HG03159 (cell line): ENCODE measurements around the gene AFAP1.

Source experiments
- ATAC-seq: cut with Tn5 transposase; IDR thresholded peaks from one replicate; pipeline ENCODE4 v1.9.1; 2021; ENCODE audit warnings: mild to moderate bottlenecking, moderate library complexity; ENCODE audit not compliant: unreplicated experiment

The AFAP1 gene

DNA sequence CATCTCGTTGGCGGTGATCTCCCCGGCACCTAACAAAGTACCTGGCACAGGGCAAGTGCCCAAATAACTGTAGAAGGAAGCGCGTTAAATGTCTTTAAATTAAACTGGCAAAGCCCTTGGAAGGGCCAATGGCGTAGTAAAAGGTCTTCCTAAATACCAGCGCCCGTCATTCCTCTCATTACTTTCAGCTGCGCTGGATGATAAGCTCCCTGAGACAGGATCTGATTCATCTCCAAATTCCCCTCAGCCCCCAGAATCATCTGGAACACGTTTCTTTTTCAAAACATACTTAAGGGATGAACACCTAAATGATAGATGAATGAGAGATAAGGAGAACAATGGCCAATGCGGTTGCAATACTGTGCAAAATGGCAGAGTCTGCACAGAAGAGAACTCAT, 95.1 kb downstream of the AFAP1 start:
- no peak for ATAC-seq

DNA sequence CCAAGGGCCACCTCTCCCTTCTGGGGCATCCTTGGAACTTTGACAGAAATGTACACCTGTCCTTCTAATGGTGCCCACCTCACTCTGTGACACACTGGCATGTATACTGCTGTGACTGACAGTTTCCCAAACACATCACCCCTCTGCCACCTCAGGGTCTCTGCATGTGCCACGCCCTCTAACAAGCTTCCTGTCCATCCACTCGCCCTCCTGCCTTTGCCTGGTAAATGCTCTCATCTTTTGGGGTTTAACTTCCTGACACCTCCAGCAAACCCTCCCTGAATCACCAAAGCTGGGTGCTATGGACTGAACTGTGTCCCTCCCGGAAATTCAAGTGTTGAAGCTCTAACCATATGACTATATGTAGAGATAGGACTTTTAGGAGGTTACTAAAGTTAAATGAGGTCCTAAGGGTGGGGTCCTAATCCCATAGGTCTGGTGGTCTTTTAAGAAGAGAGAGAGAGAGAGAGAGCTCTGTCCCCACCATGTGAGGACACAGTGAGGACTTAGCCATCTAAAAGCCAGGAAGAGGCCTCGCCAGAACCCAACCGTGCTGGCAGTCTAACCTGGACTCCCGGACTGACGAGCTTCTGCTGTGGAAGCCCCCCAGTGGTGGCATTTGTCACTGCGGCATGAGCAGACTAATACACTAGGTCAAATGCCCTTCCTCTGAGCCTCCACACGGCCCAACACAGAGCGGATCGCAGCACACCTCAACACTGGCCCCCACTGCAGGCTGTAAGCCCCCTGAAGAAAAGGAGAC, 95.6 kb downstream of the AFAP1 start:
- peak; percentile 73 for ATAC-seq

DNA sequence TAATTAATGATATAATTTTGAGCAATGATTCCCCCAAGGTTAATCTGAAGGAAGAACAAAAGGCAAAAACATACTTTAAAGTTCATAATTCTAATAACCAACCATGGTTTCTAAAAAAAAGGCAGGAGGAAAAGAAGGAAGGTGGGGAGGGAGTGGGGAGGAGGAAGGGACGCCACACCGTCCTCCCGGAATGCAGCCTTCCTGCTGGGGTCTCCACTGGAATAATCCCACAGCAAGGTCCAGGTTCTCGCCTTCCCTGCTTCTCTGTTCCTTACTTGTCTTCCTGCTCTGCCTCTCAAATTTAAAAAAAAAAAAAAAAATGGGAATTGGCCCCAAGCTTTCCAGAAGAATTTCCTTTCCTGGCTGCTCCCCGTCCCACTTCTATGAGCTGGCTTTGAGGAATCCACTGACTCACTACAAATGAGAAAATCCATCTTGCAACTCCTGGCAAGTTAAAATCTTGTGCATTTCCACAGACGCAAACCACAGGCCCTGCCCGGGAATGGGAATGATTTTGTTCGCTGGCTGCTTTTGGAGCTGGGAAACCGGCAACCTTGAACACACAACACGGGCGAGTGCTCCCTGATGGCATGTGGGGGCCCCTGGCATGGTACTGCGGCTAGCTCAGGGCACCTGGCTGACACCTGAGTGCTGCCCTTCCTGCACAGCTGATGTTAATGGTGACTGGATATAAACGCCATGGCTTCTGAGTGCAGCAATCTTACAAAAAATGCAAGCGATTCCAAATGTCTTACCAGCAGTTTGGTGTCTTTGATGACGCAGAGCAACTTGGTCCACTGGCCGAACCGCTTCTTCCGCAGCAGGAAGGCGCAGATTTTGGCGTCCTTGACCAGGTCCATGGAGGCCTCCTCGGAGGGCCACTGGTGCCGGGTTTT, 97.0 kb downstream of the AFAP1 start:
- no peak for ATAC-seq

DNA sequence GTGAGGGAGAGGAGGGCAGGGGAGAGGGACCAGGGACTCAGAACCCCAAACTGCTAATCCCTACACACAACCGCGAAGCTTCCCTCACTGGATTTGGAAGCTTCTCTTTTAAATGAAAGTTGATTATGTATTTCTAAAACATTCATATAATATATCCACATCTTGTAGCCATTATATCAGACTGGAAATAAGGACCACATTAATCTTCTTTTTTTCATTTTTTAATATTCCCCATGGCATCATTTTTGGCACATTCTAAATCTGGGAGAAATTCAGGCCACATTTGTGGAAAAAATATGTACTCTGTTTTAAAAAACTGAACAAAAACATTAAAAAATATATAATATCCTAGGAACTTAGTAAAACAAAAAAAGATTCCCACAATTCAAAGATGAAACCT, 97.8 kb downstream of the AFAP1 start:
- no peak for ATAC-seq

DNA sequence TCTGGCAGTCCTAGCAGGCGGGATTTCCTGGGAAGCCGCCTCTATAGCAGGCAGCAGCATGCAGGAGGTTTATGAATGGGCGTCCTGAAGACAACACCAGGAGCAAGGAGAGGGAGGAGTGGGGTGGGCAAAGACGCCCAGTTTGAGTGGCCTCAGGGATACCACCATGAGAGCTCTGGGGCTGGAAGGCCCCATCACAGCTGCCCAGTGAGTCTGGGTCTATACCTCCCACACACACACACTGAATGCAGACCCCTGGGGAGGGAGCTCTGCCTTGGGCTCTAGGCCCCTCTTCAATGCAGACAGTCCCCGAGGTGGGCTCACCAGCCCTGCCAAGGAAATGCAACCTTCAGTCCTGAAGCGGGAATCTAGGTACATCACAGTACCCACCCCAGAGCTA, 98.6 kb downstream of the AFAP1 start:
- no peak for ATAC-seq

DNA sequence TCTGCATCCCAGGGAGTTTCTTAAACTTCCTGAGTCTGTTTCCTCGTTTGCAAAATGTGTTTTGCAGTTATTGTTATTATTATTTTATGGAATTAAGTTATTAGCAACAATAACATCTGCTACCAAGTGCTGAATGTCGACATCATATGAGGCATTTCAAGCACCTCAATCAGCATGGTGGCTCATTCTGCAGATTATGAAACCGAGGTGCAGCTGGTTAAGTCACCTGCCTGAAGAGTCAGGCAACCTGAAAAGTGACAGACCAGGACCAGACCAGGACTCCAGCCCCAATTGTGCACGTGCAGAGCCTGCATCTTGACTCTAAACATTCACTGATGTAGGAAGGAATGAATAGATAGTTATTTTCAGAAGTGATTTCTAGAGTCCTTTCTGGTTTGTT, 99.8 kb downstream of the AFAP1 start:
- no peak for ATAC-seq

DNA sequence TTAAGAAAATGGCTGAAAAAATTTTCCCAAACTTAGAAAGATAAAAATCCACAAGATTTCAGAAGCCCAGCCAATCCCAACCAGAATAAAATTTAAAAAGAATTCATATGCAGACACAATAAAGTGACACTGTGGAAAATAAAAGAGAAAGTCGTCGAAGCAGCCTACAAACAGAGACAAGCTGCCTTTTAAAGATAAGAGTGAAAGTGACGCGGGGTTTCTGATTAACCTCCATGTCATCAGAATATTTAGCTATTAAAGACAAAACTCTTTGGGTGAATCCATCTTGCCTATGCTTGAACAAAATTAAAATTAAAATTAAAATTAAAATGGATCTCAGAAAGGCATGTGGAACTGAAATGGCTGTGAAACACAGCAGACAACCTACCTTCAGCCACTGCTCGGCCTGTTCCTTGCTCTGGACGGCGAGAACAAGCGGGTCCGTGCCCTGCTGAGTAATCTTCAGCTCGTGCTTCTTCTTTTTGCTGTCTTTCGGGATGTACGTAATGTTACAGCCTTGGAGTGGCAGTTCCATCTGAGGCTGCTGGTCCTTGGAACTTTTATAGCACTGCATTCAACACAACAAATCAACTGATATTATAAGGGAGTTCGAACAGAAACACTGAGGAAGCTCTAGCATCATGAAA, 101.4 kb downstream of the AFAP1 start:
- no peak for ATAC-seq

DNA sequence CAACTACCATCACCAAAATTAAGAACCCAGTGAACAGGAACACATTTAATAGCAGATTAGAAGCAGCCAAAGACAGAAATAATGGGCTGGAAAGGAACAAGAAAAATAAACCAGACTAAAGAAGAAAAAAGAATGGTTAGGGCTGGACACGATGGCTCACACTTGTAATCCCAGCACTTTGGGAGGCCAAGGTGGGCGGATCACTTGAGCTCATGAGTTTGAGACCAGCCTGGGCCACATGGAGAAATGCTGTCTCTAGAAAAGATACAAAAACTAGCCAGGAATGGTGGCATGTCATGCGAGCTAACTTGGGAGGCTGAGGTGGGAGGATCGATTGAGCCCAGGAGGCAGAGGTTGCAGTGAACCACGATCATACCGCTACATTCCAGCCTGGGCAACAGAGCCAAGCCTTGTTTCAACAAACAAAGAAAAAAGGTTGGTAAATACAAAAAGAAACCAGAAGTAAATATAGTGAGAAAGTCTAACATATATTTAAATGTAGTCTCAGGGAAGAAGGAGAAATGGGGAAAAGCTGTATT, 102.0 kb downstream of the AFAP1 start:
- no peak for ATAC-seq

DNA sequence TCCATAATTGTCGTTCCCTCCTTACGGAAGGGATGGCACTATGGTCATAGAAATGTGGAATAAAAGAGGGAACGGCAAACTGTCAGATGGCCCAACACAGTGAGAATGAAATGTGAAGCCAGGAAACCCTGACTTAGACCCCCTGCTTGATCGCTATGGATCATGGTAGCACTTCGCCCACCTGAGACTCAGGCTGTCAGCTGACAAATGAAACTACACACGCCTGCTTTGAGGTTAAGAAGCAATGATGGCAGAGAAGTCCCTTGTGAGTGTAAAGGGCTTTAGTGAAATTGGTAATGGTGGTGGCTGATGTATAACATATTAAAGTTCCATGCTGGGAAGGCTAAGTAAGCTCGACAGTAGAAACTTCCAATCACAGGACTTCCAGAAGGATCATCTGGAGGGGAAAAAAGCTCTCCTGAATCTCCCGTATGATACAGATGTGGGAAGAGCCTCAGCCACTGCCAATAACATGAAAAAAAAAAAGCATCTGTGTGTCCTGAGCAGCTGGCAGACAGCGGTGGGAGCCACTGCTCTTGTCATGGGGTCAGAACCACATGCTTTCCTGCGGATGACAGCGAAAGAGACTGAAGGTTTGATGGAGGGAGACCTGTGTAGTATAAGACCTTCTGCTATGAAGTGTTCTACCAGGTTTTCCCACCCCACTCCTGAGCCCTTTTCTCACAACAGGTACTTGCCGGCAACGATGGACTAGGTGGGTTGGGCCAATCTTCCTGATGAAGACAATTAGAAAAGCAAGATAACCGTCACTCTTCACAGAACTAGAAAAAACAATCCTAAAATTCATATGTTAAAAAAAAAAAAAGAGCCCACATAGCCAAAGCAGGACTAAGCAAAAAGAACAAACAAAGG, 107.6 kb downstream of the AFAP1 start:
- ATAC-seq: no peak

DNA sequence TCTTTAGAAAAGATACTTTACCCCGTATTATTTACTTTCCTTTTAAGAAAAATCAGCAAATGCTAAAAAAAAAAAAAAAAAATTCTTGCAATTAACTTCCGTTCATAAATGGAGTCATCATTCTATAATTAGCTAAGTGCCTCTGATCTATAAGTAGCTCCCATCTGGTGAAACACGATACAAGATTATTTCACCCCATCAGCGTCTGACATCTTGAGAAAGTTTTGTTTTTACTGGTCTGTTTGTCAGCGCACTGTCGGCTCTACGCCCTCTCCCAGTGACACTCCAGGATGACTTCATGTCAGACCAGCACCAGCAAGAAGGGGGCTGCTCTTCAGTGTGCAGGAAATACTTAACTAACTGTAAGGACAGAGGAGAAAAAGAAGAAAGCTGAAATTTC, 108.3 kb downstream of the AFAP1 start:
- ATAC-seq: no peak

DNA sequence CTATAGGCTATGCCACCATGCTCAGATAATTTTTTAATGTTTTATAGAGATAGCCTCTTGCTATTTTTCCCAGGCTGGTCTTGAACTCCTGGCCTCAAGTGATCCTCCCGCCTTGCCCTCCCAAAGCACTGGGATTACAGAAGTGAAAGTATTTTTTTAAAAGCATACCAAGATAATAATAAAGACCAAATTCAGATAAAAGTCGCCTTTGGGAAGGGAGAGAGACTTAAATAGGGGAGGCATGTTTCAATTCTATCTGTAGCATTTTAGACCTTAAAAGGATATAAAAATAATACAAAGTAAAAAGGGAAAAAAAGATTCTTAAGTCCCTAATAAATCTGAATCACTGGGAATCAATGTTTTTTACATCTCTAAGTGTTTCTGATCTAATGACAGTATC, 108.9 kb downstream of the AFAP1 start:
- ATAC-seq: no peak

DNA sequence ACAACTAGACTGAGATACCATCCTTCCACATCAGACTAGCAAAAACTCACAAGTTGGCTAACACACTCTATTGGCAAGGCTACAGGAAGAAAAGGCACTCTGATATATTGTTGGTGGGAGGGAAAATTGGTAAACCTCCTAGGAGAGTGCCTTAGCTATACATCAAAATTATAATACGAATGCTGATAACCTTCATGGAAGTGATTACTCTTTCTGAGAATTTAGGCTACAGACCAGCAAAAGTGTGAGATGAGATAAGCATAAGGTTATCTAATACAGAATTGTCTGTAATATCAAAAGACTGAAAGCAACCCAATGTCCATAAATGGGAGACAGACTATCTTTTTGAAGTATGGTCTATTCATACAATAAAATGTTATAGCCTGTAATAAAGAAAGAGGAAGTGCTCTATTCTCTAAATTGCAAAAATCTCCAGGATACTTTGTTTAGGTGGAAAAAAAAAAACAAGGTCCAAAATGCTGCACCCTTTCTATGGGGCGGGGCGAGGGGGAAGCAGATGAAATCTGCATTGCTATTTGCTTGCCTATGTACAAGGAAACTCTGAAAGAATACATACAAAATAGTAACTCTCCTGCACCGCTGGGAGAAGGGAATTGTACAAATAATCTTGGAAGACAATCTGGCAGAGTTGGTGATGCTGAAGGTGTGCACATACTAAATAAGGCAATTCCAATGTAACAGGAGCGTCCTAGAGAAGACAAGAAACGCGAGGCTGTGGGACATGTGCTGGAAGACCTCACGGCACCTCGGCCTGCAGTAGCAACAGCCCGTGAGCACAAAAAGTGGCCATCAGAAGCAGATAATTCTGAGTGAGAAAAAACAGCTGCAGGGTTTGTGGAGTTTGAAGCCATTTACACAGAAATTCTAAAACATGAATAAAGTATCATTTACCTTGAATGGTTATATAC, 109.7 kb downstream of the AFAP1 start:
- ATAC-seq: no peak

DNA sequence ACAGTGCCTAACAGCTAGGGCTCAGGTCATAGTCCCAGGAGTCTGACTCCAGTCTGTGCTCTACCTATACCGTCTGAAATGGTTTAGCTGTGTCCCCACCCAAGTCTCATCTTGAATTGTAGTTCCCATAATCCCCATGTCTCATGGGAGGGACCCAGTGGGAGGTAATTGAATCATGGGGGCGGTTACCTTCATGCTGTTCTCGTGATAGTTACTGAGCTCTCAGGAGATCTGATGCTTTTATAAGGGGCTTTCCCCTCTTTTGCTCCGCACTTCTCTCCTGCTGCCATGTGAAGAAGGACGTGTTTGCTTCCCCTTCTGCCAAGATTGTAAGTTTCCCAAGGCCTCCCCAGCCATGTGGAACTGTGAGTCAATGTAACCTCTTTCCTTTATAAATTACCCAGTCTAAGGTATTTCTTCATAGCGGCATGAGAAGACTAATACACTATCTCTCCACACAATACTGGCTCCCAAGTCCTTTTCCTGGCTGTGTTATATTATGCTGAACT, 110.8 kb downstream of the AFAP1 start:
- ATAC-seq: no peak

DNA sequence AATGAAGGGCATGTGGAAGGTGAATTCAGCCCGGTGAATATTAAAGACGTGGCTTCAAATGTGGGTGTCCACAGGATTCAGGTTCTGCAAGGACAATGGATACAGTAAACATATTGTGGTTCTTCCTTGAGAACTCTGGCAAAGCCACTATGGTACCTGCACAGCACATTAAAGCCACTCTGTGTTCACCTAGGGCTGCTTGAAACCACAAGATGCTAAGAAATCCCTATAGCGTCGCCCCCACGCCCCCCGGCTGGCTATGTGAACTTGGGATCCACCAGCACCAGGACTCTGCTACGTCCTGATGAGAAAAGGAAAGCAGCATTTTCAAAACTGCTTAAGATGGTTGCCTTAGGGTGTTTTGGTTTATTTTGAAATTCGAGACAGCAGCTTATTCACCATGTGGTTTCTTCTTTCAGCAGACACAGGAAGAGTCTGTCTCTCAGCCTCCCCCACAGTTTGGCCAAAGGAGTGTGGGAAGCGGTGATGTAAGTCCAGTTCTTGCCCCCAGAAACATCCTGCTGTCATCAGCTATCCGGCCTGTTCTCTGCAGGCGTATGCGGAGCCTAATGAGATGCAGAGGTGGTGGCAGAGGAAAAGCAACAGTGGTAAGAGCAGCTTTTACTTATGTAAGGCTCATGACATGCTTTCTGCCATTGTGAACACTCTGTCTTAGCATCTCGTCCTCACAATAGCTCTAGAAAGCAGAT, 111.5 kb downstream of the AFAP1 start:
- no peak for ATAC-seq

DNA sequence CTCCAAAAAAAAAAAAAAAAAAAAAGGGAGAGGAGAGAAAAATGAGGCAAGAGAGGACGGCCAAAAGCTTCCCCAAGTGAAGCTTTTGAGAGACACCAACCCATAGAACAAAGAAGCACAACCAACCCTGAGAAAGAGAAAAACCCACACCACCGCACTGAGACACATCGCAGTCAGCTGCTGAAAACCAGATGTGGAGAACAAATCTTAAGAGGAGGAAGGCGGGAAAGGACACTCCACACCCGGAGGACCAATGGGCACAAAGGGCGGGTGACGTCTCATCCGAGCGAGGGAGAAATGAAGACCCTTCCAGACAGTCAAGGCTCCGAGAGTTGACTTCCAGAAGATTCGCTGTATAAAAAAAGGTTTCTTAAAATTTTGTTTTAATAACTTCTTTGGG, 112.1 kb downstream of the AFAP1 start:
- no peak for ATAC-seq

DNA sequence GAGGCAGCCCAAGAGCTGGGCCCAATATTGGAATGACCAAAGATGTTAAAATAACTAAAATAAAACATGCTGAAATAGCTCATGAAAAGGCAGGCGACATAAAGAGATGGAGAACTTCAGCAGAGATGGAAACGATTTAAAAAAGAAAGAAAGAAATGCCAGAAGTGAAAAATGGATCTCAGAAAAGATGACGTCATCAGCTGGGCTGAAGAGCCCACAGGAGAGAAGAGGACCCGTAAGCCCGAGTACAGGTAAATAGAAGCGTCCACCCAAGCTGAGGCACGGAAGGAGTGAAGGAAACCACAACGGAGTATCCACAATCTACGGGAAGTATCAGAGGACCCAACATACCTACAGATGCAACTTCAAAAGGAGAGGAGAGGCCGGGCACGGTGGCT, 112.8 kb downstream of the AFAP1 start:
- no peak for ATAC-seq

DNA sequence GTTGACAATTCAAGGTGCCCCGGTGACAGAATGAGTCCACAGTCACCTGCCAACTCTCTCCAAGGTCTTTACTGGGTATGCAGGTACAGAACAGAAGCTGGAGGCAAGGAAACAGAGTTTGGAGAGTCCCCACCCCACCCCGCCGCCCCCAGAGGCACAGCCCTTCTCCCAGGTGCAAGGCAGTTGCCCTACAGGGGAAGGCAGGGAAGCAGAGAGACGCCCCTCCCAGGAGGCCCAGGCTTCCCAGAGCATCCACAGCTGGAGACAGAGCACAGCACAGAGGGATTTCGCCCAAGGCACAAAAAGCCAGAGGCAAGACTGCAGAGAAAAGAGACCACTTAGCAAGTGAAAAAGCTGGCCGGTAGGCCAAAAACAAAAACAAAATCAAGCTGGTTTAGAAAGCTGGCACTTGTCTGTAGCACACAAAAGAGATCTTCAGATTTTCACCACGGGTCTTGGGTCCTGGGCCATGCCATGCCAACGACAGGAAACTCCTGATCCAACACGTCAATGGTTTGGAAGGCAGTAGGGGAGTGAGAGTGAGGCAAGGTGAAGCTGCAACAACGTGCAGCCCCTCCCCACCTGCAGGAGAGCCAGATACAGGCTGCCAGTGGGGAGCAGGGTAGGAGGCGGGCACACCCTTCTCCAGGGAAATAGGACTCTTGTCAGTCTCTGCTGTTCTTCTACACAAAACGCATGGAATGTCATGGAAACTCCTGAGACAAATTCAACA, 113.3 kb downstream of the AFAP1 start:
- no peak for ATAC-seq

DNA sequence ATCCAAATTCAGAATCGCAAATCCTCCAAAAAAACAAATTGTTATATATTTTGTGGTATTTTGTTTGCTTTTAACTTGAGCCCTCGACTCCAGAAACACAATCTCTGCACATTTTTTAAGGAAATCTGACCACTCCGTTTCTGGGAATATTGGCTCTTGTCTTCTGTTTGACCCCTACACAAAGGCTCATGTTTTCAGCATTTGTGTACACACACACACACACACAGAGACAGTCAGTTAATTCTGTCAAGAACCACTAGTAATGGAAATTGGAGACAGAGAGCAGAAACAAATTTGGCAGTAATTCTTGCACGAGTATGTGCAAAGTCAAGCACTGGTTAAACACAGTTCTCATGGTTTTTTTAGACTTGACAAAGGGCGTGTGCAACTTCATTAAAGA, 115.4 kb downstream of the AFAP1 start:
- no peak for ATAC-seq
